ENCODE data around the gene CTSA. TPM values are rescaled to one million over a fixed set of nuclear protein-coding genes. Genes with fewer than 3 reads are reported as not detected.

The CTSA gene
- total and polyA plus RNA-seq, 2 experiments from 2014 or later, result 39.9 to 63.9 TPM

DNA sequence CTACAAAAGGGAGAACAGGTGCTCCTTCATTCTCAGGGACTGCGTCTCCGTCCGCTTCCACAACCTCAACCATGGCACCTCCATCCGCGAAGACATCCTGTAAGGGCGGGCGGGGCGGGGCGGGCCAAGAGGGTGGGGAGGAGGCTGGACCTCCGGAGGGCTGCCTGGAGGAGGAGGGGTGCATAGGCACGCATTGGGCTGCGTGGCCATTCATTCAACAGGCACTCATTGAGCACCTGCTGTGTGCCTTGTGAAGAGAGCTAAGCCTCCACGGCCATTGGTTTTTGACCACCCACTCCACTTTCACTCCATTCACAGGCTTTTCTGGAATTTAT is 33.3 kb upstream of the CTSA start:
- Histone ChIP-seq H3K79me2 (replicated peaks; ENCODE audit: insufficient read depth) (peaks cover 31% of the 10 kb centered on the region), H3F3A (replicated peaks; ENCODE audit: low read depth) (no peaks in the 10 kb centered on the region), H2AFZ (no peak overlapping the region), H3K4me1 (ENCODE audit: insufficient read depth) (peaks cover 37% of the 10 kb centered on the region), H3K27me3 (ENCODE audit: insufficient read depth) (no peaks in the 10 kb centered on the region), H3K36me3 (ENCODE audit: insufficient read depth) (0 out of 2 replicates have a peak, but pooled peaks cover 3% of the 10 kb centered on the region), H3K4me3 (peak overlapping the region; percentile 63), H3K27ac (ENCODE audit: low read depth) (peak overlapping the region; percentile 78), H3K9me2 (ENCODE audit: insufficient read depth) (no peaks in the 10 kb centered on the region), H4K20me1 (replicated peaks; ENCODE audit: insufficient read depth) (no peaks in the 10 kb centered on the region), H3K4me2 (peak overlapping the region; percentile 75)
- peak overlapping the region; percentile 94 for H3K4me3 Mint-ChIP-seq
- peaks cover 53% of the 10 kb centered on the region for H3K4me1 Mint-ChIP-seq
- ATAC-seq, result peak; percentile 43
- peak; percentile 76 for DNase-seq (ENCODE audit: low spot score)
- peak overlapping the region; percentile 95 for H3K27ac Mint-ChIP-seq
- peaks cover 8% of the 10 kb centered on the region for H3K27me3 Mint-ChIP-seq (ENCODE audit: insufficient read depth, low read depth, poor library complexity)
- peaks cover 11% of the 10 kb centered on the region for H3K36me3 Mint-ChIP-seq (ENCODE audit: low read depth)
- TF ChIP-seq NANOG (IDR thresholded peaks at IDR 0.05; ENCODE audit: borderline replicate concordance) (no peak), STAT1 (IDR thresholded peaks at IDR 0.05; ENCODE audit: unreplicated experiment) (no peak), CREB1 (CRISPR knock-in tag; IDR thresholded peaks at IDR 0.05; ENCODE audit: low read depth) (peak; percentile 36; the same call in 1 of the 2 replicates), POLR2AphosphoS5 (IDR thresholded peaks at IDR 0.05; ENCODE audit: low read depth) (no peak; the same call in 1 of the 2 replicates)
- H3K9me3 Mint-ChIP-seq, result no peaks in the 10 kb centered on the region

DNA sequence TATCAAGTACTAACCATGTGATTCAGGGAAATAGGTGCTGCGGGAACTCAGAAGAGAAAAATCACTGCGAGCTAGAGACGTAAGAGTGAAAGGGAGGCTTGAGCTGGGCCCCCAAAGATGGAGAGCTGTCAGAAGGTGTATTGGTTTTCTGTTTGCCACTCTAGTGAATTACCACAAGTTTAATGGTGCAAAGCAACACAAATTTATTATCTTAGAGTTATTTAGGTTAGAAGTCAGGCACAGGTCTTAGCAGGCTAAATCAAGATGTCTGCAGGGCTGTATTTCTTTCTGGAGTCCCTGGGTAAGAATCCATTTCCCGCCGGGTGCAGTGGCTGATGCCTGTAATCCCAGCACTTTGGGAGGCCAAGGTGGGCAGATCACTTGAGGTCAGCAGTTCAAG is 31.2 kb upstream of the CTSA start:
- Mint-ChIP-seq H3K9me3 (no peaks in the 10 kb centered on the region), H3K4me3 (no peak overlapping the region), H3K27me3 (ENCODE audit: insufficient read depth, low read depth, poor library complexity) (peaks cover 3% of the 10 kb centered on the region), H3K4me1 (peaks cover 33% of the 10 kb centered on the region), H3K27ac (no peak overlapping the region; the same call in none of the 2 replicates), H3K36me3 (ENCODE audit: low read depth) (peaks cover 3% of the 10 kb centered on the region)
- Histone ChIP-seq H3K4me3 (no peak overlapping the region), H3F3A (replicated peaks; ENCODE audit: low read depth) (no peaks in the 10 kb centered on the region), H3K79me2 (replicated peaks; ENCODE audit: insufficient read depth) (peaks cover 26% of the 10 kb centered on the region), H3K36me3 (ENCODE audit: insufficient read depth) (0 out of 2 replicates have a peak, but pooled peaks cover 3% of the 10 kb centered on the region), H3K27me3 (ENCODE audit: insufficient read depth) (no peaks in the 10 kb centered on the region), H2AFZ (no peak overlapping the region), H3K4me2 (no peak overlapping the region), H3K4me1 (ENCODE audit: insufficient read depth) (peaks cover 31% of the 10 kb centered on the region), H3K9me2 (ENCODE audit: insufficient read depth) (no peaks in the 10 kb centered on the region), H3K27ac (ENCODE audit: low read depth) (no peak overlapping the region), H4K20me1 (replicated peaks; ENCODE audit: insufficient read depth) (no peaks in the 10 kb centered on the region)
- no peak for DNase-seq (ENCODE audit: low spot score)
- no peak for ATAC-seq
- TF ChIP-seq ZNF331 (CRISPR knock-in tag; IDR thresholded peaks at IDR 0.05; ENCODE audit: low read depth) (no peak), CREB1 (CRISPR knock-in tag; IDR thresholded peaks at IDR 0.05; ENCODE audit: low read depth) (no peak), NANOG (IDR thresholded peaks at IDR 0.05; ENCODE audit: borderline replicate concordance) (no peak), POLR2AphosphoS5 (IDR thresholded peaks at IDR 0.05; ENCODE audit: low read depth) (no peak), EZH2 (IDR thresholded peaks at IDR 0.05; ENCODE audit: low read depth, unreplicated experiment) (no peak), STAT1 (IDR thresholded peaks at IDR 0.05; ENCODE audit: unreplicated experiment) (no peak), JUNB (IDR thresholded peaks at IDR 0.05; ENCODE audit: unreplicated experiment) (no peak), ZNF114 (CRISPR knock-in tag; IDR thresholded peaks at IDR 0.05) (no peak), EZH2phosphoT487 (IDR thresholded peaks at IDR 0.05; ENCODE audit: unreplicated experiment) (no peak)
- TF ChIP-seq, protein P1, sequence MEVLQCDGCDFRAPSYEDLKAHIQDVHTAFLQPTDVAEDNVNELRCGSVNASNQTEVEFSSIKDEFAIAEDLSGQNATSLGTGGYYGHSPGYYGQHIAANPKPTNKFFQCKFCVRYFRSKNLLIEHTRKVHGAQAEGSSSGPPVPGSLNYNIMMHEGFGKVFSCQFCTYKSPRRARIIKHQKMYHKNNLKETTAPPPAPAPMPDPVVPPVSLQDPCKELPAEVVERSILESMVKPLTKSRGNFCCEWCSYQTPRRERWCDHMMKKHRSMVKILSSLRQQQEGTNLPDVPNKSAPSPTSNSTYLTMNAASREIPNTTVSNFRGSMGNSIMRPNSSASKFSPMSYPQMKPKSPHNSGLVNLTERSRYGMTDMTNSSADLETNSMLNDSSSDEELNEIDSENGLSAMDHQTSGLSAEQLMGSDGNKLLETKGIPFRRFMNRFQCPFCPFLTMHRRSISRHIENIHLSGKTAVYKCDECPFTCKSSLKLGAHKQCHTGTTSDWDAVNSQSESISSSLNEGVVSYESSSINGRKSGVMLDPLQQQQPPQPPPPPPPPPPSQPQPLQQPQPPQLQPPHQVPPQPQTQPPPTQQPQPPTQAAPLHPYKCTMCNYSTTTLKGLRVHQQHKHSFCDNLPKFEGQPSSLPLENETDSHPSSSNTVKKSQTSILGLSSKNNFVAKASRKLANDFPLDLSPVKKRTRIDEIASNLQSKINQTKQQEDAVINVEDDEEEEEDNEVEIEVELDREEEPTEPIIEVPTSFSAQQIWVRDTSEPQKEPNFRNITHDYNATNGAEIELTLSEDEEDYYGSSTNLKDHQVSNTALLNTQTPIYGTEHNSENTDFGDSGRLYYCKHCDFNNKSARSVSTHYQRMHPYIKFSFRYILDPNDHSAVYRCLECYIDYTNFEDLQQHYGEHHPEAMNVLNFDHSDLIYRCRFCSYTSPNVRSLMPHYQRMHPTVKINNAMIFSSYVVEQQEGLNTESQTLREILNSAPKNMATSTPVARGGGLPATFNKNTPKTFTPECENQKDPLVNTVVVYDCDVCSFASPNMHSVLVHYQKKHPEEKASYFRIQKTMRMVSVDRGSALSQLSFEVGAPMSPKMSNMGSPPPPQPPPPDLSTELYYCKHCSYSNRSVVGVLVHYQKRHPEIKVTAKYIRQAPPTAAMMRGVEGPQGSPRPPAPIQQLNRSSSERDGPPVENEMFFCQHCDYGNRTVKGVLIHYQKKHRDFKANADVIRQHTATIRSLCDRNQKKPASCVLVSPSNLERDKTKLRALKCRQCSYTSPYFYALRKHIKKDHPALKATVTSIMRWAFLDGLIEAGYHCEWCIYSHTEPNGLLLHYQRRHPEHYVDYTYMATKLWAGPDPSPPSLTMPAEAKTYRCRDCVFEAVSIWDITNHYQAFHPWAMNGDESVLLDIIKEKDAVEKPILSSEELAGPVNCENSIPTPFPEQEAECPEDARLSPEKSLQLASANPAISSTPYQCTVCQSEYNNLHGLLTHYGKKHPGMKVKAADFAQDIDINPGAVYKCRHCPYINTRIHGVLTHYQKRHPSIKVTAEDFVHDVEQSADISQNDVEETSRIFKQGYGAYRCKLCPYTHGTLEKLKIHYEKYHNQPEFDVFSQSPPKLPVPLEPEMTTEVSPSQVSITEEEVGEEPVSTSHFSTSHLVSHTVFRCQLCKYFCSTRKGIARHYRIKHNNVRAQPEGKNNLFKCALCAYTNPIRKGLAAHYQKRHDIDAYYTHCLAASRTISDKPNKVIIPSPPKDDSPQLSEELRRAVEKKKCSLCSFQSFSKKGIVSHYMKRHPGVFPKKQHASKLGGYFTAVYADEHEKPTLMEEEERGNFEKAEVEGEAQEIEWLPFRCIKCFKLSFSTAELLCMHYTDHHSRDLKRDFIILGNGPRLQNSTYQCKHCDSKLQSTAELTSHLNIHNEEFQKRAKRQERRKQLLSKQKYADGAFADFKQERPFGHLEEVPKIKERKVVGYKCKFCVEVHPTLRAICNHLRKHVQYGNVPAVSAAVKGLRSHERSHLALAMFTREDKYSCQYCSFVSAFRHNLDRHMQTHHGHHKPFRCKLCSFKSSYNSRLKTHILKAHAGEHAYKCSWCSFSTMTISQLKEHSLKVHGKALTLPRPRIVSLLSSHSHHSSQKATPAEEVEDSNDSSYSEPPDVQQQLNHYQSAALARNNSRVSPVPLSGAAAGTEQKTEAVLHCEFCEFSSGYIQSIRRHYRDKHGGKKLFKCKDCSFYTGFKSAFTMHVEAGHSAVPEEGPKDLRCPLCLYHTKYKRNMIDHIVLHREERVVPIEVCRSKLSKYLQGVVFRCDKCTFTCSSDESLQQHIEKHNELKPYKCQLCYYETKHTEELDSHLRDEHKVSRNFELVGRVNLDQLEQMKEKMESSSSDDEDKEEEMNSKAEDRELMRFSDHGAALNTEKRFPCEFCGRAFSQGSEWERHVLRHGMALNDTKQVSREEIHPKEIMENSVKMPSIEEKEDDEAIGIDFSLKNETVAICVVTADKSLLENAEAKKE (CRISPR knock-in tag; IDR thresholded peaks at IDR 0.05), result no peak
- TF ChIP-seq, protein P2, sequence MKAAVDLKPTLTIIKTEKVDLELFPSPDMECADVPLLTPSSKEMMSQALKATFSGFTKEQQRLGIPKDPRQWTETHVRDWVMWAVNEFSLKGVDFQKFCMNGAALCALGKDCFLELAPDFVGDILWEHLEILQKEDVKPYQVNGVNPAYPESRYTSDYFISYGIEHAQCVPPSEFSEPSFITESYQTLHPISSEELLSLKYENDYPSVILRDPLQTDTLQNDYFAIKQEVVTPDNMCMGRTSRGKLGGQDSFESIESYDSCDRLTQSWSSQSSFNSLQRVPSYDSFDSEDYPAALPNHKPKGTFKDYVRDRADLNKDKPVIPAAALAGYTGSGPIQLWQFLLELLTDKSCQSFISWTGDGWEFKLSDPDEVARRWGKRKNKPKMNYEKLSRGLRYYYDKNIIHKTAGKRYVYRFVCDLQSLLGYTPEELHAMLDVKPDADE (IDR thresholded peaks at IDR 0.05), result no peak
- TF ChIP-seq, protein P3, sequence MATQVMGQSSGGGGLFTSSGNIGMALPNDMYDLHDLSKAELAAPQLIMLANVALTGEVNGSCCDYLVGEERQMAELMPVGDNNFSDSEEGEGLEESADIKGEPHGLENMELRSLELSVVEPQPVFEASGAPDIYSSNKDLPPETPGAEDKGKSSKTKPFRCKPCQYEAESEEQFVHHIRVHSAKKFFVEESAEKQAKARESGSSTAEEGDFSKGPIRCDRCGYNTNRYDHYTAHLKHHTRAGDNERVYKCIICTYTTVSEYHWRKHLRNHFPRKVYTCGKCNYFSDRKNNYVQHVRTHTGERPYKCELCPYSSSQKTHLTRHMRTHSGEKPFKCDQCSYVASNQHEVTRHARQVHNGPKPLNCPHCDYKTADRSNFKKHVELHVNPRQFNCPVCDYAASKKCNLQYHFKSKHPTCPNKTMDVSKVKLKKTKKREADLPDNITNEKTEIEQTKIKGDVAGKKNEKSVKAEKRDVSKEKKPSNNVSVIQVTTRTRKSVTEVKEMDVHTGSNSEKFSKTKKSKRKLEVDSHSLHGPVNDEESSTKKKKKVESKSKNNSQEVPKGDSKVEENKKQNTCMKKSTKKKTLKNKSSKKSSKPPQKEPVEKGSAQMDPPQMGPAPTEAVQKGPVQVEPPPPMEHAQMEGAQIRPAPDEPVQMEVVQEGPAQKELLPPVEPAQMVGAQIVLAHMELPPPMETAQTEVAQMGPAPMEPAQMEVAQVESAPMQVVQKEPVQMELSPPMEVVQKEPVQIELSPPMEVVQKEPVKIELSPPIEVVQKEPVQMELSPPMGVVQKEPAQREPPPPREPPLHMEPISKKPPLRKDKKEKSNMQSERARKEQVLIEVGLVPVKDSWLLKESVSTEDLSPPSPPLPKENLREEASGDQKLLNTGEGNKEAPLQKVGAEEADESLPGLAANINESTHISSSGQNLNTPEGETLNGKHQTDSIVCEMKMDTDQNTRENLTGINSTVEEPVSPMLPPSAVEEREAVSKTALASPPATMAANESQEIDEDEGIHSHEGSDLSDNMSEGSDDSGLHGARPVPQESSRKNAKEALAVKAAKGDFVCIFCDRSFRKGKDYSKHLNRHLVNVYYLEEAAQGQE (IDR thresholded peaks at IDR 0.05; ENCODE audit: unreplicated experiment), result no peak

Measured in GM23338 (cell line).